ENCODE results near the gene DIAPH2.

Gene DIAPH2

DNA sequence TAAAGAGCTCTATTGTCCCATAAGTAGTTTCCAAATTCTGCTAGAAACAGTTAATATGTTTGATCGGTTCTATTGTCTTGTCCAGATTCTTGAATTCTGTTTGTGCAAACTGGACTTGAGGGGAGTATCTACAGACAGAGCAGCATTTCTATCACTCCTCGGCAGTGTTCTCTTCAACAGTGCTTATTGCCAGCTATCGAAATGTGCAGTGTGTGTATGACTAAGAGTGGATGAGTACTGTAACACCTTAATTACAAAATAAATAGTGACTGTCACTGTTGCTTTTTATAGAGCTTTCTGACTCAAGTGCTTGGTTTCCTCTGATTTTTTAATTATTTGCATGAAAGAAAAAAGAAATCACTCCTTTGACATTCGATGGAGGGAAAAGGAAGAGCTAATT lies 473.6 kb downstream of the DIAPH2 start:
- Histone ChIP-seq H4K20me1 (ENCODE audit: insufficient read depth, low read length) (no peaks in the 10 kb centered on the region), H3K9me2 (replicated peaks; ENCODE audit: insufficient read depth, low read length) (no peaks in the 10 kb centered on the region), H3K79me2 (ENCODE audit: low read length) (no peaks in the 10 kb centered on the region), H3K4me1 (ENCODE audit: low read length) (no peaks in the 10 kb centered on the region), H3K27ac (ENCODE audit: low read length) (no peak overlapping the region), H3K9ac (ENCODE audit: low read length) (no peak overlapping the region), H3K9me3 (replicated peaks; ENCODE audit: insufficient read depth, low read length) (no peaks in the 10 kb centered on the region), H3K36me3 (replicated peaks; ENCODE audit: insufficient read depth, low read length) (no peaks in the 10 kb centered on the region), H2AFZ (ENCODE audit: low read length) (no peak overlapping the region), H3K4me3 (ENCODE audit: low read length) (no peak overlapping the region), H3K4me2 (ENCODE audit: low read depth, low read length) (no peak overlapping the region), H3F3A (ENCODE audit: insufficient read depth, low read length) (no peaks in the 10 kb centered on the region), H3K27me3 (replicated peaks; ENCODE audit: insufficient read depth, low read length) (no peaks in the 10 kb centered on the region)
- TF ChIP-seq EZH2 (optimal IDR thresholded peaks at IDR 0.05; ENCODE audit: low read depth, low read length): no peak
- TF ChIP-seq, protein P1, sequence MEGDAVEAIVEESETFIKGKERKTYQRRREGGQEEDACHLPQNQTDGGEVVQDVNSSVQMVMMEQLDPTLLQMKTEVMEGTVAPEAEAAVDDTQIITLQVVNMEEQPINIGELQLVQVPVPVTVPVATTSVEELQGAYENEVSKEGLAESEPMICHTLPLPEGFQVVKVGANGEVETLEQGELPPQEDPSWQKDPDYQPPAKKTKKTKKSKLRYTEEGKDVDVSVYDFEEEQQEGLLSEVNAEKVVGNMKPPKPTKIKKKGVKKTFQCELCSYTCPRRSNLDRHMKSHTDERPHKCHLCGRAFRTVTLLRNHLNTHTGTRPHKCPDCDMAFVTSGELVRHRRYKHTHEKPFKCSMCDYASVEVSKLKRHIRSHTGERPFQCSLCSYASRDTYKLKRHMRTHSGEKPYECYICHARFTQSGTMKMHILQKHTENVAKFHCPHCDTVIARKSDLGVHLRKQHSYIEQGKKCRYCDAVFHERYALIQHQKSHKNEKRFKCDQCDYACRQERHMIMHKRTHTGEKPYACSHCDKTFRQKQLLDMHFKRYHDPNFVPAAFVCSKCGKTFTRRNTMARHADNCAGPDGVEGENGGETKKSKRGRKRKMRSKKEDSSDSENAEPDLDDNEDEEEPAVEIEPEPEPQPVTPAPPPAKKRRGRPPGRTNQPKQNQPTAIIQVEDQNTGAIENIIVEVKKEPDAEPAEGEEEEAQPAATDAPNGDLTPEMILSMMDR (IDR thresholded peaks at IDR 0.05; ENCODE audit: low read length): no peak
- TF ChIP-seq EZH2phosphoT487 (IDR thresholded peaks at IDR 0.05; ENCODE audit: low read length): no peak
- no peak for DNase-seq

GRCh38 chrX:97159916-97160800 lies 475.5 kb downstream of the DIAPH2 start:
- Histone ChIP-seq H3K9ac (ENCODE audit: low read length) (no peak overlapping the region), H2AFZ (ENCODE audit: low read length) (no peak overlapping the region), H4K20me1 (ENCODE audit: insufficient read depth, low read length) (no peaks in the 10 kb centered on the region), H3K27ac (ENCODE audit: low read length) (no peak overlapping the region), H3K4me1 (ENCODE audit: low read length) (no peaks in the 10 kb centered on the region), H3K4me2 (ENCODE audit: low read depth, low read length) (no peak overlapping the region), H3K4me3 (ENCODE audit: low read length) (no peak overlapping the region), H3K36me3 (replicated peaks; ENCODE audit: insufficient read depth, low read length) (no peaks in the 10 kb centered on the region), H3K9me2 (replicated peaks; ENCODE audit: insufficient read depth, low read length) (no peaks in the 10 kb centered on the region), H3F3A (ENCODE audit: insufficient read depth, low read length) (no peaks in the 10 kb centered on the region), H3K9me3 (replicated peaks; ENCODE audit: insufficient read depth, low read length) (no peaks in the 10 kb centered on the region), H3K79me2 (ENCODE audit: low read length) (no peaks in the 10 kb centered on the region), H3K27me3 (replicated peaks; ENCODE audit: insufficient read depth, low read length) (no peaks in the 10 kb centered on the region)
- no peak for DNase-seq
- TF ChIP-seq EZH2 (optimal IDR thresholded peaks at IDR 0.05; ENCODE audit: low read depth, low read length) (no peak), EZH2phosphoT487 (IDR thresholded peaks at IDR 0.05; ENCODE audit: low read length) (no peak)
- TF ChIP-seq, protein P1 (IDR thresholded peaks at IDR 0.05; ENCODE audit: low read length): no peak

GRCh38 chrX:97167333-97167732 lies 482.7 kb downstream of the DIAPH2 start:
- H3K9ac ChIP-seq (ENCODE audit: low read length): no peak overlapping the region

More at GRCh38 chrX:97167333-97167732, 482.7 kb downstream of the DIAPH2 start:
- no peak overlapping the region for H2AFZ ChIP-seq (ENCODE audit: low read length)
- H3K4me1 ChIP-seq (ENCODE audit: low read length): no peaks in the 10 kb centered on the region
- H3F3A ChIP-seq (ENCODE audit: insufficient read depth, low read length): no peaks in the 10 kb centered on the region
- no peak overlapping the region for H3K4me2 ChIP-seq (ENCODE audit: low read depth, low read length)
- no peaks in the 10 kb centered on the region for H4K20me1 ChIP-seq (ENCODE audit: insufficient read depth, low read length)
- H3K9me3 ChIP-seq (replicated peaks; ENCODE audit: insufficient read depth, low read length): no peaks in the 10 kb centered on the region
- DNase-seq: no peak
- no peaks in the 10 kb centered on the region for H3K27me3 ChIP-seq (replicated peaks; ENCODE audit: insufficient read depth, low read length)
- H3K36me3 ChIP-seq (replicated peaks; ENCODE audit: insufficient read depth, low read length): no peaks in the 10 kb centered on the region
- H3K79me2 ChIP-seq (ENCODE audit: low read length): no peaks in the 10 kb centered on the region
- TF ChIP-seq EZH2 (optimal IDR thresholded peaks at IDR 0.05; ENCODE audit: low read depth, low read length): no peak
- TF ChIP-seq, protein P1 (IDR thresholded peaks at IDR 0.05; ENCODE audit: low read length): no peak
- TF ChIP-seq EZH2phosphoT487 (IDR thresholded peaks at IDR 0.05; ENCODE audit: low read length): no peak
- no peak overlapping the region for H3K27ac ChIP-seq (ENCODE audit: low read length)
- no peak overlapping the region for H3K4me3 ChIP-seq (ENCODE audit: low read length)
- no peaks in the 10 kb centered on the region for H3K9me2 ChIP-seq (replicated peaks; ENCODE audit: insufficient read depth, low read length)
